Measurements from ENCODE around the gene MDGA2.
"Not testable (repeated sequence)": the region's sequence is repeated elsewhere in the genome, so short reads cannot be mapped to it uniquely, and the experiment has no call there.

GRCh38 chr14:47242579-47242978, 432.8 kb downstream of the MDGA2 start:
- not testable (repeated sequence) for TF ChIP-seq CTCF (IDR thresholded peaks at IDR 0.05); ZFX (IDR thresholded peaks at IDR 0.05; ENCODE audit: borderline replicate concordance)
